Upper lobe of right lung (tissue), 1 donor: Measurements from ENCODE around the gene SMCO3. TPM values are rescaled to one million over a fixed set of nuclear protein-coding genes. Genes with fewer than 3 reads are reported as not detected.
A peak's percentile ranks its signal among the peaks of the same experiment; 100 is the strongest.

Experiments used
- ATAC-seq: fragments of 200-7000 bp; cut with Tn5 transposase; one replicate; pipeline ENCODE4 v1.9.1; 2020; ENCODE audit warnings: mild to moderate bottlenecking, moderate library complexity
- DNase-seq: peaks from one replicate; pipeline ENCODE4 v3.0.0-alpha.2; 2020
- H3K27ac ChIP-seq: fragments of 200-600 bp; one replicate; pipeline ENCODE4 v1.8.0; 2022
- H3K27me3 ChIP-seq: fragments of 200-600 bp; one replicate; pipeline ENCODE4 v1.8.0; 2022; ENCODE audit warnings: mild to moderate bottlenecking
- H3K36me3 ChIP-seq: fragments of 200-600 bp; one replicate; pipeline ENCODE4 v1.8.0; 2022
- H3K4me1 ChIP-seq: fragments of 200-600 bp; one replicate; pipeline ENCODE4 v1.8.0; 2022
- H3K4me3 ChIP-seq: fragments of 200-600 bp; one replicate; pipeline ENCODE4 v1.8.0; 2022; ENCODE audit warnings: mild to moderate bottlenecking
- H3K9me3 ChIP-seq: fragments of 200-600 bp; one replicate; pipeline ENCODE4 v1.8.0; 2022
- CTCF ChIP-seq: fragments of 200-600 bp; IDR thresholded peaks from one replicate; pipeline ENCODE4 v1.8.0; 2022; ENCODE audit warnings: antibody characterized with exemption
- intact Hi-C: fragments of 100-400 bp; cut with DNase I; formaldehyde crosslinking; loops from one replicate; pipeline ENCODE4 v1.11.0; 2022
- total RNA-seq: library from RNA; stranded (reverse); fragmentation: NEBNext Ultra II Directional; extraction: Animal tissue kit (Norgen Biotek cat#: 25700); gene quantifications from one replicate; pipeline ENCODE4 v1.2.1, GENCODE V29; 2021
- donor health status: DM: no; HTN: yes; CAD: no; lungs with severe emphysema.

SMCO3 gene
- total RNA-seq, 1 donor from 2014 or later: 1.9 TPM

GRCh38 chr12:14774906-14775635 is 38.9 kb downstream of the SMCO3 start:
- H3K27me3 ChIP-seq: no peaks in the 10 kb centered on the region
- DNase-seq: peak; percentile 81
- peak overlapping the region; percentile 97 for H3K27ac ChIP-seq
- no peaks in the 10 kb centered on the region for H3K9me3 ChIP-seq
- intact Hi-C loops: no loop called here
- H3K4me3 ChIP-seq: peak overlapping the region; percentile 78
- TF ChIP-seq CTCF: no peak
- no peaks in the 10 kb centered on the region for H3K36me3 ChIP-seq
- H3K4me1 ChIP-seq: peaks cover 19% of the 10 kb centered on the region
- ATAC-seq: peak; percentile 44

GRCh38 chr12:14774074-14774905 is 39.7 kb downstream of the SMCO3 start:
- no peak for TF ChIP-seq CTCF
- H3K27ac ChIP-seq: peak overlapping the region; percentile 97
- H3K36me3 ChIP-seq: no peaks in the 10 kb centered on the region
- peaks cover 19% of the 10 kb centered on the region for H3K4me1 ChIP-seq
- H3K27me3 ChIP-seq: no peaks in the 10 kb centered on the region
- intact Hi-C loops: no loop called here
- DNase-seq (peak; percentile 97), ATAC-seq (peak; percentile 87)
- H3K9me3 ChIP-seq: no peaks in the 10 kb centered on the region
- H3K4me3 ChIP-seq: peak overlapping the region; percentile 78

- ATAC-seq (no peak), DNase-seq (no peak)
- no peak for TF ChIP-seq CTCF
- H3K27me3 ChIP-seq: no peaks in the 10 kb centered on the region
- H3K4me1 ChIP-seq: peaks cover 19% of the 10 kb centered on the region
- no peaks in the 10 kb centered on the region for H3K36me3 ChIP-seq
- peak overlapping the region; percentile 78 for H3K4me3 ChIP-seq
- no peaks in the 10 kb centered on the region for H3K9me3 ChIP-seq
- intact Hi-C loops: no loop called here
- peak overlapping the region; percentile 97 for H3K27ac ChIP-seq
Measured at GRCh38 chr12:14773685-14774073, 40.3 kb downstream of the SMCO3 start.

- no peak overlapping the region for H3K4me3 ChIP-seq
- intact Hi-C loops: no loop called here
- ATAC-seq (no peak), DNase-seq (no peak)
- H3K4me1 ChIP-seq: peaks cover 24% of the 10 kb centered on the region
- H3K27me3 ChIP-seq: no peaks in the 10 kb centered on the region
- no peaks in the 10 kb centered on the region for H3K9me3 ChIP-seq
- no peak overlapping the region for H3K27ac ChIP-seq
- no peak for TF ChIP-seq CTCF
- no peaks in the 10 kb centered on the region for H3K36me3 ChIP-seq
Measured at GRCh38 chr12:14772946-14773345, 41.0 kb downstream of the SMCO3 start.

- no peaks in the 10 kb centered on the region for H3K36me3 ChIP-seq
- intact Hi-C loops: no loop called here
- no peaks in the 10 kb centered on the region for H3K27me3 ChIP-seq
- peak overlapping the region; percentile 99 for H3K27ac ChIP-seq
- no peak for TF ChIP-seq CTCF
- peaks cover 23% of the 10 kb centered on the region for H3K4me1 ChIP-seq
- ATAC-seq (no peak), DNase-seq (no peak)
- H3K9me3 ChIP-seq: no peaks in the 10 kb centered on the region
- H3K4me3 ChIP-seq: peak overlapping the region; percentile 97
Measured at GRCh38 chr12:14771651-14772137, 42.3 kb downstream of the SMCO3 start.
